Measurements from ENCODE around the gene CALU.

DNA sequence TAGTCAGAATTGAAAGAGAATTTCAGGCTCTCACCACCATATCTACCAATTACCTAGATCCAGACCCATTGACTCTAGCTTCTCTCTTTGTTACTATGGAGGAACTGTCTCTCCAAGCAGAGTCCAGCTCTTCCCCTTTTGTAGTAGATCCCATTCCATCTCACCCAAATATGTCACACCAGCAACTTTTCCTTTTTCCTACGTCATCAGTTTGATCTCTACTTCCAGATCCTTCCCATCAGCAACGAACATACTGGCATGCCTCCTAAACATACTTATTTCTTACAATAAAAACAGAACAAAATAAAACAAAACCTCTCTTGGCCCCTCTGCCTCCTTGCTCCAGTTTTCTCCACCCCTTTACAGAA, 5.9 kb upstream of the CALU start:
- TF ChIP-seq, protein P1, sequence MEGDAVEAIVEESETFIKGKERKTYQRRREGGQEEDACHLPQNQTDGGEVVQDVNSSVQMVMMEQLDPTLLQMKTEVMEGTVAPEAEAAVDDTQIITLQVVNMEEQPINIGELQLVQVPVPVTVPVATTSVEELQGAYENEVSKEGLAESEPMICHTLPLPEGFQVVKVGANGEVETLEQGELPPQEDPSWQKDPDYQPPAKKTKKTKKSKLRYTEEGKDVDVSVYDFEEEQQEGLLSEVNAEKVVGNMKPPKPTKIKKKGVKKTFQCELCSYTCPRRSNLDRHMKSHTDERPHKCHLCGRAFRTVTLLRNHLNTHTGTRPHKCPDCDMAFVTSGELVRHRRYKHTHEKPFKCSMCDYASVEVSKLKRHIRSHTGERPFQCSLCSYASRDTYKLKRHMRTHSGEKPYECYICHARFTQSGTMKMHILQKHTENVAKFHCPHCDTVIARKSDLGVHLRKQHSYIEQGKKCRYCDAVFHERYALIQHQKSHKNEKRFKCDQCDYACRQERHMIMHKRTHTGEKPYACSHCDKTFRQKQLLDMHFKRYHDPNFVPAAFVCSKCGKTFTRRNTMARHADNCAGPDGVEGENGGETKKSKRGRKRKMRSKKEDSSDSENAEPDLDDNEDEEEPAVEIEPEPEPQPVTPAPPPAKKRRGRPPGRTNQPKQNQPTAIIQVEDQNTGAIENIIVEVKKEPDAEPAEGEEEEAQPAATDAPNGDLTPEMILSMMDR (conservative IDR thresholded peaks at IDR 0.05 in 1 of 2, IDR thresholded peaks at IDR 0.05 in 1 of 2; ENCODE audit: extremely low read depth in 1 of 2, insufficient read depth in 1 of 2, low read depth in 1 of 2, low read length in 2 of 2), result no peak
- TF ChIP-seq EZH2 (IDR thresholded peaks at IDR 0.05; ENCODE audit: borderline replicate concordance, low read length), result no peak
